ENCODE results near the gene PLPPR2.
"Not testable (repeated sequence)": the region's sequence is repeated elsewhere in the genome, so short reads cannot be mapped to it uniquely, and the experiment has no call there.

Gene PLPPR2

DNA sequence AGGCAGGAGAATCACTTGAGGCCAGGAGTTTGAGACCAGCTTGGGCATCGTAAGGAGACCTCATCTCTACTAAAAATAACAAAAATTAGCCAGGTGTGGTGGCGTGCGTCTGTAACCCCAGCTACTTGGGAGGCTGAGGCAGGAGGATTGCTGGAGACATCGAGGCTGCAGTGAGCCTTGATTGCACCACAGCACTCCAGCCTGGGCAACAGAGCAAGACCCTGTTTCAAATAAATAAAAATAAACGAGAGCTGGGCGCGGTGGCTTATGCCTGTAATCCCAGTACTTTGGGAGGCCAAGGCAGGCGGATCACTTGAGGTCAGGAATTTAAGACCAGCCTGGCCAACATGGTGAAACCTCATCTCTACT lies 15.1 kb upstream of the PLPPR2 start:
- DNase-seq (ENCODE audit: low spot score): not testable (repeated sequence)

DNA sequence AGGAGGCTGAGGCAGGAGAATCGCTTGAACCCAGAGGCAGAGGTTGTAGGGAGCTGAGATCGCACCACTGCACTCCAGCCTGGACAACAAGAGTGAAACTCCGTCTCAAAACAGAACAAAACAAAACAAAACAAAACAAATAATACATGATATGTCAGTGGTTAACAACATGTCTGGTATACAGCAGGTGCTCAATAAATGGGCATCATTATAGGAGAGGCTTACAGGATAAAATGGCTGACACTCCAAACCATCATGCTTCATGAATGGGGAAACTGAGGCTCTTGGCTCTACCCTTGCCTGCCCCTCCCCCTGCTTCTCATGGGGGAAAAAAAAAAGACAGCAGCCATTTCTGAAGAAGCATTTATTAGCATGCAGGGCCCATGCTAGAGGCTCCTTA lies 12.8 kb upstream of the PLPPR2 start:
- no peak for DNase-seq (ENCODE audit: low spot score)

DNA sequence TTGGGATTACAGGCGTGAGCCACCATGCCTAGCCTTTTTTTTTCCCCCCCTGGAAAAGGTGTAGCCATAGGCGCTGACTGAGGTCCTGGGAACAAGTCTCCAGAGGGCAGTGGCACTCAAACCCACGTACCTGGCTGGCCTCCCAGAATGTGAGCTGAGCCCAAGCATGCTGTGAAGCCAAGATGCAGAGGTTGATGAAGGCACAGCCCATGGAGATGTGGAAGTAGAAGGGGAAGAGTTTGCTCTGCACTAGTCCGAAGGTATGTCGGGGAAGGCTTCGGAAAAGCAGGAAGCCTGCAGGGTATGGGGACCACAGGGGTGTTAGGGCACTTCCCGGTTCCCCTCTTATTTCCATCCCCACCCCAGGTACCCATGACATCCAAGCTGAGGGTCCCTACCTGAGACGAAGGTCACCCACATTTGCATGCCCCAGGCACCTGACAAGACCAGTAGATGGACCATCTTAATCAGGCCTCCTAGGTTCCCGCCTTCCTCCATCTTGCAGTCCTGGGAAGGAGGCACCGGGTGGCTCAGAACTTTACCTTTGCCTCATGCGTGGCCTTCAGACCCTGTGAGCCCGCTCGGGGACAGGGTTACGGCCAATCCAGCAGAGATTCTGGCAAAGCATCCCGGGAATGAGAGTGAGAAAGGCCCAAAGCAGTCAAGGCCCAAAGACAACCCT lies 10.0 kb upstream of the PLPPR2 start:
- no peak for DNase-seq (ENCODE audit: low spot score)

DNA sequence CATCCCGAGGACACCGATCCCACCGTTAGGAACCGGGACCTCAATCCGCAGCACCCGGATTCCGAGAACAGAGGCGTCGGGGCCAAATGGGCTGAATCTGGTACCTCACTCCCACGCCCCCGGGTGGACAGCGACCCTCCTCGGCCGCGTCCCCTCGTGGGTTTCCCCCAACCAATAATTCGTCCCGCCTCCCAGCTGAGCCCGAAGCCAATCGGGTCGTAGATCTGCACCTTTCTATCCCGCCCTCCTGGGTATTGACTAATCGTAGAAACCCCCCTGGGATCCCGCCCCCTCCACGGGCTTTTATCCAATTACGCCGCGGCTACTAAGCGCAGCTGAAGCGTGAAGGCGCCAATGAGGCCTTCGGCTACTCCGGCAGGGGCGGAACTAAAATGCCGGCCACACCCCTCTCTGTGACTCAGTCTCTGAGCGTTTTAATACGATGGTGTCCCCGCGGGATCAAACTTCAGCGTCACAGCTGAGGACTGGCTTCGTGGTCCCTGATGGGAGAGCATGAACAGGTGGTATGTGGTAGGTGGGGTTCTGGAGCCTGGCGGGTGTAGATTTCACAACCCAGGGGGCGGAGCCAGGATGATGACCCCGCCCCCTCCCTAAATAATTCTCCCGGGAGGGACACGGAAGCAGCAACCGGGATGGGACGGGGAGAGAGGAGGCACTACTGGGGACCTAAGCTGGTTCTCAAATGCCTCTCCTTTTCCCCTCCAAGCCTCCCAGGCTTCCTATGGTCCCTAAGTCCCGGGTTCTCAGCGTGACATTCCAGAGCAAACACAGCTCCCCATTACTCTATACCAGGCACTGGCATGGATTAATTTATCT lies 8.9 kb upstream of the PLPPR2 start, which contains the start of the genes CCDC159 and TMEM205:
TSS of gene CCDC159 (plus strand) at position 416 of the 837 bp plus-strand sequence. CDS start at position 504, 88 bp downstream.
TSS of gene TMEM205 (minus strand) at position 165 of the 837 bp plus-strand sequence. CDS start 649 bp downstream, outside the sequence.
- DNase-seq (ENCODE audit: low spot score): peak; percentile 99

DNA sequence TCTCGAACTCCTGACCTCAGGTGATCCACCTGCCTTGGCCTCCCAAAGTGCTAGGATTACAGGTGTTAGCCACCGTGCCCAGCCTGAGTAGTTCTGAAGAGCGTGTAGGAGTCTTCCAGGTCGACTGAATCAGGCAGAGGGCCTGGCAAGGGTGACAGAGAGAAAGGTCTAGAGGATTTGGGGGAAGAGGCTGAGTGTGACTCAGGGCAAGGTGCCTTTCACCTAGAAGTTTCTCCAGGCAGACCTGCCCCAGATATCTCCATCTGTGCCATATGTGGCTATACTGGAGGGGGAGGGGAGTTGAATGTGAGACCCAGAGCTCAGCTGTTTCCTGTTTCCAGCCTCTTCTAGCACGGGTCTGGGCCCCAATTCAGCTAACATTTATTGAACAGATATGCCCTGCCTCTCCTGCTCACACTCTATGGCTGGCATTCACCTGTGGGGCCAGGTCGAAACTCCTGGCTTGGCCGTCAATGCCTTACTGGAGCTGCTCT lies 7.6 kb upstream of the PLPPR2 start:
- DNase-seq (ENCODE audit: low spot score): no peak

DNA sequence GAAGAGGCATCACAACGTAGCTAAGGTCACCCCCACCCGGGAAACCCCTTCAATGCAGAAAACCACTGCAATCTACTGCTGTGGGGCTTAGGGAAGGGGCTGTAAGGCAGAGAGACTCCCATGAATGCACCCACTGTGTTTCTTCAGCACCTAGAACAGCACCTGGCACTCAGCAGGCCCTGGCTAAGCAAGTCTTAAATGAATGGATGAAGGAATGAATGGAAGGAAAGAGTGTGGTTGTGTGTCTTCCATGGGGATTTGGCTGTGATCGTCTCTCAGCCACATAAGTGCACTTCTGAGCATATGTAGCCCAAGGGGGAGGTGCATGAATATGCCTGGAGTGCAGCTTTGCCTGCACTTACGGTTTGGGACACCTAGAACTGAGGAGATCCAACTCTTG lies 6.1 kb upstream of the PLPPR2 start:
- DNase-seq (ENCODE audit: low spot score): no peak

DNA sequence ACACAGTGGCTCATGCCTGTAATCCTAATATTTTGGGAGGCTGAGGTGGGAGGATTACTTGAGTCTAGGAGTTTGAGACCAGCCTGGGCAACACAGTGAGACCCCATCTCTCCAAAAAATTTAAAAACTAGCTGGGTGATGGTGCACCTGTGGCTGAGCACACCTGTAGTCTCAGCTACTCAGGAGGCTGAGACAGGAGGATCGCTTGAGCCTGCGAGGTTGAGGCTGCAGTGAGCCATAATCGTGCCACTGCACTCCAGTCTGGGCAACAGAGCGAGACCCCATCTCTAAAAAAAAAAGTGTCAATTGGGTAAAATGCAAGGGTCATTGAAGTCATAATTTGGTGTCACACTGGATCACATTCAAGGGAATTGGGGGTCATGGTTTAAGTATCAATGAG lies 1.1 kb upstream of the PLPPR2 start:
- not testable (repeated sequence) for DNase-seq (ENCODE audit: low spot score)

DNA sequence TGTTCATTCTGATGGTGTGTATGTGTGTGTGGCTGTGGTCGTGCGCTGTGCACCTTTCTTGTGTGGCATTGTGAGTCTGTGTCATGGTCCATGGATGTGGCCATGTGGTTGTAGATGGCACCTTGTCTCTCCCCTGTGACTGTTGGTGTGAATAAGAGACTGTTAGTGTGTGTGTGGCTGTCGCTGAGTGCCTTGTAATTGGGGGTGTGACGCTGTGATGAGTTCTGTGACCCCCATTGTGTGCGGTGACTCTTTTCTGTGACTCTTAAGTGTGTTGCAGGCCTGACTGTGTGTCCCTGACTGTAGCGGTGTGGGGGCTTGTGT lies 804 bp downstream of the PLPPR2 start:
- no peak for DNase-seq (ENCODE audit: low spot score)

DNA sequence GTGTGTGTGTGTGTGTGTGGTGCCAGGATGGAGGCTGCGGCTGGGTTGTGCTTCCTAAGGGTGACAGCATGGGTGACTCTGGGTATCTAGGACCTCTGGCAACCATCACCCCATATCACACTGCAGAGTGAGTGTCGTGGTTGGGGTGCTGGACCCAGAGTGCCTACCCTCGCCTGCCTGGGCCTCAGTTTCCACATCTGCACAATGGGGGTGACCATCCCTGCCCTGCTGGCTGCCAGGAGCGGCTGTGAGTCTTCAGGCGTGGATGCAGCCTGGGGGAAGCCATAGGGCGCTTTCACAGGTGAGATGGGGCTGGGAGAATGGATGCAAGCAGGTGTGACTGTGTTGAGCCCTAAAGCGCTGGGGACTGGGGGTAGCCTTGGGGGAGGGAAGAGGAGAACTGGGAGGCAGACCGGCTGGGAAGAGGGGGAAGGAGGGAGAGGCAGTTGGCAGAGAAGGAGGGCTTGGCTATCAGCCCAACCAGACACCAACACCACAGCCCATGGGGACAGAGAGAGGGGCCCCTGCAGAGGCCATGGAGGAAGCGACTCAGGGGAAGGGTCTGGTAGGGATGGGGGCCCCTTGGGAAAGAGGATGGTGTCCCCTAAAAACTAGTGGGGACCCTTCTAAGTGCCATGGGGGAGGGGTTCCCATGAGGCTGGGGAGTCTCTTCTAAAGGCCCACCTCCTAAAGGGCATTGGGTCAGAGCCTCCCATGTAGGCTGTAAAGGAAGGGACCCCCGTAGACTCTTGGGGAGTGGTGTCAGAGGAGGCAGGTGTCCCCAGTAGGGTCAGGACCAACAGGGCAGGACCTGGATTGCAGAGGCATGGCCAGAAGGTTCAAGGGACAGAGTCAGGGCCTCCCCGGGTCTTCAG lies 1.7 kb downstream of the PLPPR2 start:
- no peak for DNase-seq (ENCODE audit: low spot score)

DNA sequence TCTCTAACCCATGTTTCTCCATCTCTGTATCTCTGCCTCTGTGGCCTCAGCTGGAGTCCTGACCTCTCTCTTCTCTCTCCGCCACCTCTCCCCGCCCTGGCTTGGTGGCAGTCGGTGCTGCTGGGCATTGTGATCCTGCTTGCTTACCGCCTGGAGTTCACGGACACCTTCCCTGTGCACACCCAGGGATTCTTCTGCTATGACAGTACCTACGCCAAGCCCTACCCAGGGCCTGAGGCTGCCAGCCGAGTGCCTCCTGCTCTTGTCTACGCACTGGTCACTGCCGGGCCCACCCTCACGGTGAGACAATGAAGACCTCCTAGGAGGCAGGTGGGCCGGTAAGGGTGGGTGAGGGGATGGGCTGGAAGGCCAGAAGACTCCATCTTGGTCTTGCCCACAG lies 4.2 kb downstream of the PLPPR2 start:
- no peak for DNase-seq (ENCODE audit: low spot score)

DNA sequence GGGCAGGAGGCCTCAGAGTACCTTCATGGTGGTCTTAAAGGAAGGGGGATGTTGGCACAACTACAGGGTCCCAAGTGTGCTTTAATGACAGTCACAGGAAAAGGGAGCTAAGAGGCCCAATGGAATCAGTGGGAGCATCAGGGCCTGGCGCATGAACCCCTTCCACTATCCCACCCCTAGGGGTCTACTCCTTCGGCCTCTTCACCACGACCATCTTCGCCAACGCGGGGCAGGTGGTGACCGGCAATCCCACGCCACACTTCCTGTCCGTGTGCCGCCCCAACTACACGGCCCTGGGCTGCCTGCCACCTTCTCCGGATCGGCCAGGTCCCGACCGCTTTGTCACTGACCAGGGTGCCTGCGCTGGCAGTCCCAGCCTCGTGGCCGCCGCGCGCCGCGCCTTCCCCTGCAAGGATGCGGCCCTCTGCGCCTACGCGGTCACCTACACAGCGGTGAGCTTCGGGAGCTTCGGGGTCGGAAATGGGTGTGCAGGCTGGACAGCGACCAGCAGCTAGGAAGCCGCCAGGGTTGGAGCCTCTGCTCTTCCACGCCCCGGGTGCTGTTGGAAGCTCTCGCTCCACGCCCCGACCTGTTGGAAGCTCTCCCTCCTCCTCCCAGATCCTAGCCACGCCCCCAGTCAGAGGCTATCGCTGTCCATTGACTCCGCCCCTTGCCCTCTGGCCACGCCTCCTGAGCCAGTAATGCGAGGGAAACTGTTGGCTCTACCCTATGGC lies 6.0 kb downstream of the PLPPR2 start:
- no peak for DNase-seq (ENCODE audit: low spot score)

DNA sequence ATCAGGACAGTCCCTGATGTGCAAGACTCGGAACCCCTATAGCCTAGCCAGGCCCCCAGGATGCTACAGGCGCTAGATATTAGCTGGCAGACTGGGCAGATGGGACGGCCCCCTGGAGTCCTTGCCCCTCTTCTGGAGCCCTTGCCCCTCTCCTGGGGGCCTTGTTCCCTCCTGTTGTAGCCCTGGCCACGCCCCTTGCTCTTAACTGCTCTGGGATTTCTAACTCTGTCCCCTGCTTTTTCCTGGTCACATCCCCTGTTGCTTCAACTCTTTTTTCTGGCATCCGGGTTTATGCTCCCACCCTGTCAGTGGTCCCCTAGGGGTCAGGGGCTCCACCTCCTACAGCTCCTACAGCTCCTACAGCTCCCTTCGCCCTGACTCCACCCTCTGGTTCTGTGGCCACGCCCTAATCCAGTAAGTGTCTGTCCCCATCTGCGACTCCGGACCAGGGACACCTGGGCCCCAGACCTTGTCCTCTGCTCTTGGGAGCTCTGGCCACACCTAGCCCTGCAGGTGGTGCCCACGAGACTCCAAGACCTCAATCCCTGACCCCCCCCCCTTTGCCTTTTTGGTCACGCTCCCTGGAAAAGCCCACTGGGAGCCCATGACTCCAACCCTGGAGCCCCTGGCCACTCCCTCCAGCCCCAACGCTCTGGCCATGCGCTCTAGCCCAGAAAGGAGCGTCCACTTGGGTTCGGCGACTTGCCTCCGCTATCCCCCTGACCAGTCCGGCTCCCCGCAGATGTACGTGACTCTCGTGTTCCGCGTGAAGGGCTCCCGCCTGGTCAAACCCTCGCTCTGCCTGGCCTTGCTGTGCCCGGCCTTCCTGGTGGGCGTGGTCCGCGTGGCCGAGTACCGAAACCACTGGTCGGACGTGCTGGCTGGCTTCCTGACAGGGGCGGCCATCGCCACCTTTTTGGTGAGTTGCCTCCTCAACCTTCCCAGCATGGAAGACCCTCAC lies 6.8 kb downstream of the PLPPR2 start:
- DNase-seq (ENCODE audit: low spot score): no peak

DNA sequence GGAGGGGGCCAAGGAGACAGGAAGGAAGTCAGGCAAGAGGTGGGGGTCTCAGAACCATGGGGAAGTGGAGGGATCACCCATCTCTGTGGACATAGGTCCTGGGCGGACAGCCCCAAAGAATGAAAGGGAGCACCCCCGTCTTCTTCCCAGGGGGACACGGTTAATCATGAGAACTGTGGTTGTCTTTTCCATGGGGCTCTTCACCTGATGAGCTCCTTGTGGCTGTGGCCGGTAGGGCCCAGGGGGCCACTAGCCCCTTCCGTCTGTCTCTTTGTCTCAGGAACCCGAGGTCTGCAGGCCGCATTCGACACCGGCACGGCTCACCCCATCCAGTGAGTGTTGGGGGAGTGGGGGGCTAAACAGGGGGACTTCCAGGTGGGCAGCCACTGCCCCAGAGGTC lies 8.6 kb downstream of the PLPPR2 start:
- no peak for DNase-seq (ENCODE audit: low spot score)

DNA sequence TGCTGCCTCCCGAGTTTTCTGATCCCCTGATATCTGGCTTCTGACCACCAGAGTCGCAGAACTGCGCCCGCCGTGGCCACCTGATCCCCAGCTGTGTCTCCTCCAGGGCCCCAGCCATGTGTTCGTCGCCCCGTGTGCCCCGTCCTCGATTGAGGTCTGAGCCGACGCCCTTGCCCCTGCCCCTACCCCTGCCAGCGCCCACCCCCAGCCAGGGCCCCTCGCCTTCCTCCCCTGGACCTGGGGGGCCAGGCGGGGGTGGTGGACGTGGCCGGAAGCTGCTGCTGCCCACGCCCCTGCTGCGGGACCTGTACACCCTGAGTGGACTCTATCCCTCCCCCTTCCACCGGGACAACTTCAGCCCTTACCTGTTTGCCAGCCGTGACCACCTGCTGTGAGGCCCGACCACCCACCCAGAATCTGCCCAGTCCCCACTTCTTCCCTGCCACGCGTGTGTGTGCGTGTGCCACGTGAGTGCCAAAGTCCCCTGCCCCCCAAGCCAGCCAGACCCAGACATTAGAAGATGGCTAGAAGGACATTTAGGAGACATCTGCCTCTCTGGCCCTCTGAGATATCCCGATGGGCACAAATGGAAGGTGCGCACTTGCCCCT lies 9.2 kb downstream of the PLPPR2 start:
- no peak for DNase-seq (ENCODE audit: low spot score)

DNA sequence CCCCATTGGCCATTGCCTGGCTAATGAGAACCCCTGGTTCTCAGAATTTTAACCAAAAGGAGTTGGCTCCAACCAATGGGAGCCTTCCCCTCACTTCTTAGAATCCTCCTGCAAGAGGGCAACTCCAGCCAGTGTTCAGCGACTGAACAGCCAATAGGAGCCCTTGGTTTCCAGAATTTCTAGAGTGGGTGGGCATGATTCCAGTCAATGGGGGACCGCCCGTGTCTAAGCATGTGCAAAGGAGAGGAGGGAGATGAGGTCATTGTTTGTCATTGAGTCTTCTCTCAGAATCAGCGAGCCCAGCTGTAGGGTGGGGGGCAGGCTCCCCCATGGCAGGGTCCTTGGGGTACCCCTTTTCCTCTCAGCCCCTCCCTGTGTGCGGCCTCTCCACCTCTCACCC lies 9.7 kb downstream of the PLPPR2 start:
- DNase-seq (ENCODE audit: low spot score): no peak

DNA sequence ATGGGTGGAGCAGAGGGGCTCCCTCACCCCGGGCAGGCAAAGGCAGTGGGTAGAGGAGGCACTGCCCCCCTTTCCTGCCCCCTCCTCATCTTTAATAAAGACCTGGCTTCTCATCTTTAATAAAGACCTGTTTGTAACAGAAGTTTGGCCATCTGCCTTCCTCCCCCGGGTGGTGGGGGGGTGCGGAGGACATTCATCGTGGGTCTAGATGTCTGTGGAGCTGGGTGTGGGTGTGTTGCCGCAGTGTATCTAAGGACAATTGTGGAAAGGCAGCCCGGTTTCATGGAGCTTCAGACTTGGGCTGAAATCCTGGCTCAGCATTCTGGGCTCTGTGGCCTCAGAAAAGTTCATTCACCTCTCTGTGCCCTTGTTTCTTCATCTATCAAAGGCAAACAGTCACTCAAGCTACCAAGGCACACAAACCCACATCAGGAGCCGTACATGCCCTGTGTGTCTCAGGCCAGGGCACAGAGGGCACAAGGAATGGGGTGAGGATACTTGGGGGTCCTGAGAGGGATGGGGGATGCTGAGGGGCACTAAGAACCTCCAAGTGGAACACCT lies 10.4 kb downstream of the PLPPR2 start:
- no peak for DNase-seq (ENCODE audit: low spot score)

DNA sequence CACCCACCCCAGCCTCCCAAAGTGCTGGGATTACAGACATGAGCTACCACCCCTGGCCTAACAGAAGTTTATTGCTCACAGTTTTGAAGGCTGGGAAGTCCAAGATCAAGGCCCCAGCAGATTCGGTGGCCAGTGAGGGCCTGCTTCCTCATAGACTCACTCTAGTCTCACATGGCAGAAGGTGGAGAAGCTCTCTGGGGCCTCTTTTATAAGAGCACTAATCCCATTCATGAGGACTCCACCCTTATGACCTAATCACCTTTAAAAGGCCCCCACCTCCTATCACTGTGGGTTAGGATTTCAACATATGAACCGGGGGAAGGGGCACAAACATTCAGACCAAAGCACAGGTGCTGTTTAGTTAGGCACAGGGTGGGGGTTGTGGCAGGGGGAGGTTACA lies 12.3 kb downstream of the PLPPR2 start:
- no peak for DNase-seq (ENCODE audit: low spot score)

DNA sequence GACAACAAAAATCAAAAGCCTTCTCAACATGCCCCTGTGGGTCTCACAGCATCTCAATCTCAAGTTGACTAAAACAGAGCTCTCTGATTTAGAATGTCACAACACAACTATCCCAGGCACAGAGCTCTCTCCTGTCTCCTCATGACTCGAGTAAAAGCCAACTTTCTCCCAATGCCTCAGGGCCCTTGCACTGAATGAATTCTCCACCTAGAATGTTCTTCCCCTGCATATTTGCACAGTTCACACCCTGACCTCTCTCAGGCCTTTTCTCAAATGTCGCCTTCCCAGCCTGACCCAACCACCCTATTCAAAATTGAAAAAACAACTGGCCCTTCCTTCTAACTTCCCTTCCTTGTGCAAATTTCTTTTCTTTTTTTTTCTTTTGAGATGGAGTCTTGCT lies 15.5 kb downstream of the PLPPR2 start:
- no peak for DNase-seq (ENCODE audit: low spot score)

DNA sequence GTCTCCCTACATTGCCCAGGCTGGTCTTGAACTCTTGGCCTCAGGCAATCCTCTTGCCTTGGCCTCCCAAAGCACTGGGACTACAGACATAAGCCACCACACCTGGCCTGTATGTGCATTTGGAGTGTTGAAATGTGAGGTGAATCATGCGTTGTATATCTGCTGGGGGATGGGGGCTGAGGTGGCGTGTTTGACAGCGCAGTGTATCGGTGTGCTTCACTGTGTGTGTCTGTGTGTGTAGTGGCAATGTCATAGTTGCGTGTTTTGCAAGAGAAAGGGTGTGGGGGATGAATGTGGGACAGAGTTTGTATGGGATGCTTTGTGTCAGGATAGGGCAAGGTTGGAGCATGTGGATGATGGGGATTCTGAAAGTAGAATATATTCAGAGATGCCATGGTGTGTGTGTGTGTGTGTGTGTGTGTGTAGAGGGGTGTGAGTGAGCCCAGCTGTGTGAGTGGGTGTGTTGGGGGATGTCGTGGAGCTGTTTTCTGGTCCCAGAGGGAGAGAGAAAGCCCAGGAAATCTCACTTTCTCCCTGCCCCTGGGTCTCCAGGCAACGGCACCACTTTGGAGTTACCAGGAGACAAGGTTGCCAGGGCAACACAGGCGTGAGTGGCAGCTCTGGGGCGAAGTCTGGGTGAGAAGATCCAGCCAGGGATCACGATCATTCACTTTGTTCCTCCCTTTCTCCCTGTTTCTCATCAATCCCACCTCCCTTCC lies 18.1 kb downstream of the PLPPR2 start:
- peak; percentile 63 for DNase-seq (ENCODE audit: low spot score)

Measured in hepatic stellate cell (primary cell).